GM19468 (cell line): Measurements from ENCODE around the gene FRMPD4.

Experiments
- ATAC-seq: cut with Tn5 transposase; IDR thresholded peaks from one replicate; pipeline ENCODE4 v1.9.1; 2021; ENCODE audit warnings: mild to moderate bottlenecking, moderate library complexity, moderate number of reproducible peaks; ENCODE audit not compliant: unreplicated experiment; ENCODE audit errors: extremely low read depth

Gene FRMPD4

GRCh38 chrX:12210196-12210815, 72.0 kb downstream of the FRMPD4 start:
- ATAC-seq: no peak

DNA sequence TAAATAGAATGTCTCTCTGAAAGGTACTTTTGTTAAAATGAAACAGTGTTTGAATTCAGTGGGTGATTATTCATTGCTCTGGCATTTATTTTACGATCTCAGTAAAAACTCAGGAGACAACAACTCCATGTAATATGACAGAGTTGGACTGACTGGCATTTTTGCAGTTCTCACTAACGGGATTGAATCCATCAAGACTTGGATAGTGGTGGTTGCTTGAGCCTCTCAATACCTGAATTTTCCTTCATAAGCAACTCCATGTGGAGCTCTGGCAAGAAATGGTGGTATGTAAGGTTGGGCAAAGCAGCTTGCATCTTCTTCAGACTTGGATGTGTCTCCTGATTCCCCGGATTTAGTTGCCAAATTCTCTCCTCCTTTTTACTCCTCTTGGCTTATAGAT, 72.7 kb downstream of the FRMPD4 start:
- no peak for ATAC-seq

GRCh38 chrX:12223650-12224049, 85.4 kb downstream of the FRMPD4 start:
- ATAC-seq: no peak

DNA sequence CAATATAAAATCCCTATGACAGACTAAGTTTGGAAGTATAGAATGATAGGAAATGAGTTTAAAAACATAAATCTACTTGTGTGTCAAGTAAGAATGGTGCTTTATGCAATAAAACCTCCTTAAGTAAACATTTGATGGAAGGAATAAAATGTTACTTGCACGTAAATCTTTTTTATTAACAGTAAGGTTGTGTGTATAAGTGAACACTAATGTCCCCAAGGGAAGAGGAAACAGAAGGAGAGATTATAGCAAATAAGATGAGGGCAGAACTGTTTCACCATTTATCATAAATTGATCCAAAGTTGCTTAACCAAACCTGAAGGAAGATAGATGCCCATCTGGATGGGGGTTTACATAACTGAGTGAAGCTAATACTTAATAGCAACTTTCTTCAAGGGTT, 86.8 kb downstream of the FRMPD4 start:
- ATAC-seq: no peak

- no peak for ATAC-seq
Observed at GRCh38 chrX:12227412-12228041, 89.3 kb downstream of the FRMPD4 start.

DNA sequence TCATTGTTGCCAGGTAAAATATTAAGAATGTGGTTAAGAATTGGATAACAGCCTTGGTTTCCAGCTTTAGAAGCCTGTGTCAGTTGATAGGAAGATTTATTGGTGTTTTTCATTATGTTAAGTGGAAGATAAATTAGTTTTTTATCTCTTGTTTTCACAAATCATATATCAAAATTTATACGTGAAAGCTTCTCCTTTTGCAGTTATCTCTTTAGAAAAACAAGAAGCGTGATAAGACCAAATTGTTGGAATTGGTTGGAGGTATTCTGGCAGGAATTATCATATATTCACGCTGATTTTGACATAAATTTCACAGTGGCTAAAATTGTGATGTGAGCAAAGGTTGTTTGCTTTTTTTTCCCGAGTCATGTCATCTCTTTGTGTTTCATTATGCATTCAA, 90.6 kb downstream of the FRMPD4 start:
- no peak for ATAC-seq

DNA sequence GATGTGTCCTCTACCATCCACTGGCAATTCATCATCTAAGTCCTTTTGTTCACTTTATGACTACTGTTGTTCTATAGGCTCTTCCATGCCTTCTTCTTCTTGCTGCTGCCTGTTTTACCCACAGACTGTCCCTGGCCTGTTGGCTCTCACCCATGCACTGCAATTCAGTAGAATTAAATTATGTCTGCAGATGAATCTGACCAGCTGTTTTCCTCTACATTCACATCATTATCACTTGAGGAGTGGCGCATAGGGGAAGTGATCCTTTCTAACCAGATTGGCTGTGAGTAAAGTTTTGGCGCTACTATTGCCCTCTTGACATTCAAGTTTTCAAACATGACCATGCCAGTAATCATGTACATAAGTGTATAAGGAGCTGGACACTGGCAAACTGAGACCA, 91.7 kb downstream of the FRMPD4 start:
- ATAC-seq: no peak

DNA sequence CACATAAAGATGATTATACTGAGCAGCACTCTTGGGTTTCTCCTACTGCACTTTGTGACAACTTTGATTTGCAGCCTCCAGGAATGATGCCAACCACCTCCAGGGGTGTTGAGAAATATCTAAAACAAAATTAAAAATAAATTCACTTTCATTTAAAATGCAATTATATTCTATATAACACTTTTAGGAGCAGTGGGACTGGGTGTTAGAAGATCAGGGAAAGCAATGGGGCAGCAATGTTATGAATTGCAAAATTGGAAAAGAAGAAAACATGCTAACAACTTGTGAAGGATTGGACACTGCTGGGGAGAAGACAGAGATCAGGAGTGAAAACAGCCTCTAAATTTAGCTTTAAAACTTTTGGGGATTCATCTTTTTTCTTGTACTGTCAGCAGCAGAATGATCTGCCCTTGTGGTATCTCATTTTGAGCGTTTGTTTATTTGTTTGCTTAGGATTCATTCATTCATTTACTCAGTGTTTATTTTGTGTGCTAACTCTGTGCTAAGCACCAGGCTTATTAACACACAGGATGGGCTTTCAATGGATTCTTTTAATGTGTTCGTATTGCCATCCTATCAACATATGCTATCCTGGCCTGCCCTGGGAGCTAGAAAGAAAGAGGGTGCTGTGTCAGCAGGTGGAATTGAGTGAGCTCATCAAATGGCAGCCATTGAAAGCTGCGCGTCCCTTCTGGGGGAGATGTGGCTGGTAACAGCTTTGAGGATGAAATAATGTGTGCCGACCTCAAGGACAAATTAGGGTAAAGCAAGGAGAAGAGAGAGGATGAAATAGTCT, 96.5 kb downstream of the FRMPD4 start:
- ATAC-seq: no peak

- no peak for ATAC-seq
Observed at GRCh38 chrX:12236156-12236555, 97.9 kb downstream of the FRMPD4 start.

- ATAC-seq: no peak
Observed at GRCh38 chrX:12237131-12237530, 98.9 kb downstream of the FRMPD4 start.

GRCh38 chrX:12237771-12238170, 99.5 kb downstream of the FRMPD4 start:
- ATAC-seq: no peak

- no peak for ATAC-seq
Observed at GRCh38 chrX:12239356-12240082, 101.2 kb downstream of the FRMPD4 start.

DNA sequence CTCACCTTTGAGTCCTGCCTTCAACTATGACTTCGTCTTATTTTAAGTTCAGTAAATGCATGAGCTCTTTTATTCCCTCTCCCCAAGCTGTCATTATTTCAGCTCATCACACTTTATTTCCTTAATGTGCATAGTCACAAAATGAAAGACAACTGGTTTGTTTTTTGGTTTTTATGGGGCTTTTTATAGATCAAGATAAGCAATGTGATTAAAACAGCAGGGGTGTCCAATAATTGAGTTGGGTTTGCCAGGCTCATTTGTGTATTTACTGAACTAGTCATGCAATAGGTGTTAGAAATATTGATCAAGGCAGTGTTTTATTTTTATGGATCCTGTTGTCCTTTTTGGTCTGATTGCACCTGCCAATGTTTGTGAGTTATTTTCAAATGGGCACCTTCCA, 102.2 kb downstream of the FRMPD4 start:
- ATAC-seq: no peak

GRCh38 chrX:12241026-12241425, 102.8 kb downstream of the FRMPD4 start:
- ATAC-seq: no peak

DNA sequence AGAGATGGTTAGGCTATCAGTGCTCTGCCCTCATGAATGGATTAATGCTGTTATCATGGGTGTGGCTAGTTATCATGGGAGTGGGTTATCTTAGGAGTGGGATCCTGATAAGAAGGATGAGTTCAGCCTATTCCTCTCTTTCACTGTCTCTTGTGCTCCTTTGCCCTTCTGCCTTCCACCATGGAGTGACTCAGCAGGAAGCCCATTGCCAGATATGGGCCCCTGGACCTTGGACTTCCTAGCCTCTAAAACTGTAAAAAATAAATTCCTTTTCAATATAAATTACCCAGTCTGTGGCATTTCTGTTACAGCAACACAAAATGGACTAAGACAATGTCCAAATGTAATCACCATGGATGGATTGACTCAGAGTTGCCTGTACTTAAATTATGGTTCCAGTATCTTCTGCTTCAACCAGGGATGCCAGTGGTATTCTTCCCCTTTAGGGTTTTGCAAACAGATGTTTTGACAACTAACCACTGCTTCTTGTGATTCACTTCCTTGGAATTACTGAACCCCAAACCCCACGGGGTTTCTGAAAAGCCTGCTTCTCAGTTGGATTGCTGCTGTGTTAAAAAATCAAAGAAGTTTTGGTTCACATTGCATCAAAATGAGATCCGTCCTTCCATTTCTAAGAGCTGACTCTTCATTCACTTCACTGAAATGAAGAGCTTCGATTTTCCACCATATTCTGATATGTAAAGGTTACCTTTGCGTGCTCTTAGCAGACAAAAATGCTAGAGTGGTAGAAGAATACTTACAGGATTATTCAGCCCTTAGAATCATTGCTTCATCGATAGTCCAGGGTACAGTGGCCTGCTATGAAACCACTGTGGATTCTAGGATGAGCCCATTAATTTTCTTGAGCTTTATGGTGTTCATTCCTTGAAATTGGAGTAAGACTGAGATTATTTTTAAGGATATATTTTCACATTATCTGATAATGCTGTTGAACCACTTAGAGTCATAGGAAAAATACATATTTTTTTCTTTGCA, 107.7 kb downstream of the FRMPD4 start:
- no peak for ATAC-seq

GRCh38 chrX:12249997-12250396, 111.7 kb downstream of the FRMPD4 start:
- ATAC-seq: no peak

DNA sequence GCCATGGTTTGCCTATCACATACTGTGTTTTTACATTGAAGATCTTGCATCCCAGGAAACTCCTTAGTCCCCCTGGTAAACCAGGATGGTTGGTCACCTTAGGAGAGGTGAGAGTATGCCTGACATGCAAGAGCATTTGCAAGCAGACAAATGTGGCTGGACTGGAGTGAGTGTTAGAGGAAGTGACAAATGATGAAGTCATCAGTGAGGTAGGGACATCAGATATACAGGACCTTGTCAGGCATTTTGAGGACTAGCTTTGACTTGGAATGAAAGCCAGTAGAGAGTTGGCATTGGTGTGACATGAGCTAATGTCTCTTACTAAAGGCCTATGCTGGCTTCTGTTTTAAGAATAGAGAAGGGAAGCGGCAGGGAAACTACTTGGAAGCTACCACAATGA, 124.9 kb downstream of the FRMPD4 start:
- ATAC-seq: no peak

DNA sequence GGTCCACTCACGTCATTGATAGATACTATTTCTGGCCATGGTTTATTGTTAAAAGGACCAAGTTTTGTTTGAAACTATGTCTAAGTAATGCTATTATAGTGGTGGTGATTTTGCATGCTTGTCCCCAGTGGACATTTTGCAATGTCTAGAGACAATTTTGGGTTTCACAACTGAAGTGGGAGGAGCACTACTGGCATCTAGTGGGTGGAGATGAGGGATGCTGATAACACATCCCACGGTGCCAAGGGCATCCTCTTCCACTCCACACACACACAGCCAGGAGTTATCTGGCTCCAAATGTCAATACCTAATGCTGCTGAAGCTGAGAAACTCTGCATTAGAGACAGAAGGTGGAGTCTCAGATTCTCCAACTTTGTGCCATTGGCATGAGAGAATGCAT, 131.2 kb downstream of the FRMPD4 start:
- ATAC-seq: no peak

DNA sequence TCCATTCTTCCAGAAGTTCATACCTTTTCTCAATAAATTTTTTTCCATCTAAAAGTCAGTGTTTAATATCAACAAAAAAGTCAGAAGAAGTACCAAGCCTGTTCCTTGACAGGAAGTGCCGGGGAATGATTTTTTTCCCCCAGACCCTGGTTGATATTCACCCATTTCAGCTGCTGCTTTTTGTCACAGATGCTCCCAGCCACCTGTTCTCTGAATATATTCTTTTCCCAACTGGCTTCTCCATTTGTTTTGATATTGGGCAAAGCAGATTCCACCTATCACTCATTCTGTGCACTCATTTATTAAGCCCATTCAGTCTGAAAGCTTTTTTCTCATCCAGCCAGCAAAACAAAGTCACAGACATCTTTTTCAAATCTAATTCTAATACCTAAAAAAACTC, 139.9 kb downstream of the FRMPD4 start:
- ATAC-seq: no peak

GRCh38 chrX:12282991-12283390, 144.7 kb downstream of the FRMPD4 start:
- ATAC-seq: no peak
